Measurements from ENCODE around the gene ROR1.
"Not testable (repeated sequence)": the region's sequence is repeated elsewhere in the genome, so short reads cannot be mapped to it uniquely, and the experiment has no call there.

The ROR1 gene

GRCh38 chr1:64196074-64196870 is 422.5 kb downstream of the ROR1 start:
- in situ Hi-C loops (cut with MboI; ENCODE audit: low sequenced_read_pairs), result no loop called here

GRCh38 chr1:64197076-64197475 is 423.3 kb downstream of the ROR1 start:
- in situ Hi-C loops (cut with MboI; ENCODE audit: low sequenced_read_pairs), result no loop called here

- in situ Hi-C loops (cut with MboI; ENCODE audit: low sequenced_read_pairs), result no loop called here
Observed at GRCh38 chr1:64199154-64199553, 425.3 kb downstream of the ROR1 start.

GRCh38 chr1:64200064-64200463 is 426.2 kb downstream of the ROR1 start:
- in situ Hi-C loops (cut with MboI; ENCODE audit: low sequenced_read_pairs), result no loop called here

- in situ Hi-C loops (cut with MboI; ENCODE audit: low sequenced_read_pairs), result no loop called here
Observed at GRCh38 chr1:64203420-64203819, 429.6 kb downstream of the ROR1 start, which contains the start of gene UBE2U. Gene UBE2U (plus strand): TSS chr1:64203623. CDS start chr1:64204051, 428 bp downstream.

GRCh38 chr1:64209221-64209620 is 435.4 kb downstream of the ROR1 start:
- in situ Hi-C loops (cut with MboI; ENCODE audit: low sequenced_read_pairs), result no loop called here

GRCh38 chr1:64212031-64212430 is 438.2 kb downstream of the ROR1 start:
- in situ Hi-C loops (cut with MboI; ENCODE audit: low sequenced_read_pairs), result no loop called here

- in situ Hi-C loops (cut with MboI; ENCODE audit: low sequenced_read_pairs), result no loop called here
Observed at GRCh38 chr1:64215576-64215975, 441.8 kb downstream of the ROR1 start.

GRCh38 chr1:64220241-64220640 is 446.4 kb downstream of the ROR1 start:
- in situ Hi-C loops (cut with MboI; ENCODE audit: low sequenced_read_pairs), result no loop called here

GRCh38 chr1:64223329-64224151 is 449.7 kb downstream of the ROR1 start:
- in situ Hi-C loops (cut with MboI; ENCODE audit: low sequenced_read_pairs), result no loop called here

GRCh38 chr1:64224236-64224635 is 450.4 kb downstream of the ROR1 start:
- in situ Hi-C loops (cut with MboI; ENCODE audit: low sequenced_read_pairs), result not testable (repeated sequence)

GRCh38 chr1:64228167-64228957 is 454.5 kb downstream of the ROR1 start:
- in situ Hi-C loops (cut with MboI; ENCODE audit: low sequenced_read_pairs), result no loop called here

GRCh38 chr1:64229307-64229706 is 455.5 kb downstream of the ROR1 start:
- in situ Hi-C loops (cut with MboI; ENCODE audit: low sequenced_read_pairs), result no loop called here
